Activated naive CD4-positive, alpha-beta T cell treated with anti-CD3 and anti-CD28 coated beads for 36 hours (primary cell): ENCODE measurements around the gene RPP40. TPM values are rescaled to one million over a fixed set of nuclear protein-coding genes. Genes with fewer than 3 reads are reported as not detected.

Experiments used
- CTCF ChIA-PET: fragments of 350-600 bp; sonication (Branson Sonifier 250); formaldehyde crosslinking; loops from one replicate; lab custom pipeline; 2021; ENCODE audit warnings: antibody characterized with exemption; lab: Charles Lee
- DNase-seq: peaks from one replicate; pipeline ENCODE4 v3.0.0-alpha.2; 2020
- H3K27ac Mint-ChIP-seq: one replicate; pipeline ENCODE4 v1.8.0; 2021; ENCODE audit warnings: mild to moderate bottlenecking, mixed read lengths
- H3K27me3 Mint-ChIP-seq: one replicate; pipeline ENCODE4 v1.8.0; 2021; ENCODE audit warnings: low read depth, mixed read lengths
- H3K36me3 Mint-ChIP-seq: one replicate; pipeline ENCODE4 v1.8.0; 2021; ENCODE audit warnings: low read depth, mixed read lengths
- H3K4me1 Mint-ChIP-seq: one replicate; pipeline ENCODE4 v1.8.0; 2021; ENCODE audit warnings: low read depth, mixed read lengths
- H3K4me3 Mint-ChIP-seq: one replicate; pipeline ENCODE4 v1.8.0; 2021; ENCODE audit warnings: mild to moderate bottlenecking, moderate library complexity, mixed read lengths
- H3K9me3 Mint-ChIP-seq: one replicate; pipeline ENCODE4 v1.8.0; 2021; ENCODE audit warnings: mixed read lengths
- intact Hi-C: fragments of 100-400 bp; cut with micrococcal nuclease; formaldehyde crosslinking; loops from one replicate; pipeline ENCODE4 v1.15.1; 2023
- total RNA-seq, 2 experiments: library from RNA; stranded (reverse); gene quantifications; one replicate each; pipeline ENCODE4 v1.2.3, GENCODE V29; 2021

Gene RPP40
- total RNA-seq, 2 experiments from 2014 or later = 8.2 to 9.8 TPM

- Mint-ChIP-seq H3K27me3 (no peaks in the 10 kb centered on the region), H3K27ac (no peak overlapping the region), H3K4me3 (no peak overlapping the region), H3K4me1 (peaks cover 17% of the 10 kb centered on the region), H3K36me3 (peaks cover 23% of the 10 kb centered on the region), H3K9me3 (no peaks in the 10 kb centered on the region)
- CTCF ChIA-PET = no interaction called here
- intact Hi-C loops = no loop called here
- no peak for DNase-seq
These were observed 57.3 kb downstream of the RPP40 start for GRCh38 chr6:4946521-4946920.

Other genes with a start within 250 kb of the RPP40 start
- 10 to 100 TPM; 23.8 to 24.3 TPM for gene CDYL, start 227.6 kb downstream of the RPP40 start, total RNA-seq
- gene PPP1R3G, start 81.3 kb upstream of the RPP40 start, total RNA-seq = not detected